ENCODE results near the gene COA1. TPM values are rescaled to one million over a fixed set of nuclear protein-coding genes. Genes with fewer than 3 reads are reported as not detected.
"Not testable (repeated sequence)": the region's sequence is repeated elsewhere in the genome, so short reads cannot be mapped to it uniquely, and the experiment has no call there.

The COA1 gene
- total RNA-seq, 1 donor from 2014 or later = 55.5 TPM

DNA sequence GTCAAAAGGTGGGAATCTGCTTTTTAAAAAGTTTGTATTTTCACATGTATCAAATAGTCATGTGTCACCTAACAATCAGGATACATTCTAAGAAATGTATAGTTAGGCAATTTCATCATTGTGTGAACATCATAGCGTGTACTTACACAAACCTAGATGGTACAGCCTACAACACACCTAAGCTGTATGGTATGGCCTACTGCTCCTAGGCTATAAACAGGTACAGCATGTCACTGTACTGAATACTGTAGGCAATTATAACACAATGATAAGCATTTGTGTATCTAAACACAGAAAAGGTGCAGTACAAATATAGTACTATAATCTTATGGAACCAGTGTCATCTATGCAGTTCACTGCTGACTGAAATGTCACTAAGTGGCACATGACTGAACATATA, 17.8 kb downstream of the COA1 start:
- Mint-ChIP-seq H3K4me3 (ENCODE audit: unreplicated experiment) (no peak overlapping the region), H3K36me3 (ENCODE audit: low read depth, unreplicated experiment) (peaks cover 11% of the 10 kb centered on the region), H3K9me3 (ENCODE audit: unreplicated experiment) (peaks cover 5% of the 10 kb centered on the region)

GRCh38 chr7:43708055-43708454, 21.3 kb downstream of the COA1 start:
- not testable (repeated sequence) for DNase-seq (ENCODE audit: low spot score); H3K4me3 Mint-ChIP-seq (ENCODE audit: unreplicated experiment); H3K9me3 Mint-ChIP-seq (ENCODE audit: unreplicated experiment); H3K27me3 Mint-ChIP-seq (ENCODE audit: unreplicated experiment); H3K4me1 Mint-ChIP-seq (ENCODE audit: unreplicated experiment); H3K27ac Mint-ChIP-seq (ENCODE audit: unreplicated experiment)
- H3K36me3 Mint-ChIP-seq (ENCODE audit: low read depth, unreplicated experiment) = peaks cover 14% of the 10 kb centered on the region

More for the DNA sequence above, 17.8 kb downstream of the COA1 start:
- H3K4me1 Mint-ChIP-seq (ENCODE audit: unreplicated experiment) = no peaks in the 10 kb centered on the region
- no peak overlapping the region for H3K27ac Mint-ChIP-seq (ENCODE audit: unreplicated experiment)
- no peak for DNase-seq (ENCODE audit: low spot score)
- no peaks in the 10 kb centered on the region for H3K27me3 Mint-ChIP-seq (ENCODE audit: unreplicated experiment)
- TF ChIP-seq CTCF (IDR thresholded peaks at IDR 0.05; ENCODE audit: unreplicated experiment) = no peak

- no peak overlapping the region for H3K27ac Mint-ChIP-seq (ENCODE audit: unreplicated experiment)
- H3K9me3 Mint-ChIP-seq (ENCODE audit: unreplicated experiment) = no peaks in the 10 kb centered on the region
- H3K36me3 Mint-ChIP-seq (ENCODE audit: low read depth, unreplicated experiment) = peaks cover 10% of the 10 kb centered on the region
- no peaks in the 10 kb centered on the region for H3K27me3 Mint-ChIP-seq (ENCODE audit: unreplicated experiment)
- H3K4me3 Mint-ChIP-seq (ENCODE audit: unreplicated experiment) = no peak overlapping the region
- TF ChIP-seq CTCF (IDR thresholded peaks at IDR 0.05; ENCODE audit: unreplicated experiment) = no peak
- DNase-seq (ENCODE audit: low spot score) = no peak
- no peaks in the 10 kb centered on the region for H3K4me1 Mint-ChIP-seq (ENCODE audit: unreplicated experiment)
Observed at GRCh38 chr7:43703573-43703972, 25.8 kb downstream of the COA1 start.

- no peaks in the 10 kb centered on the region for H3K4me1 Mint-ChIP-seq (ENCODE audit: unreplicated experiment)
- H3K27me3 Mint-ChIP-seq (ENCODE audit: unreplicated experiment) = no peaks in the 10 kb centered on the region
- H3K27ac Mint-ChIP-seq (ENCODE audit: unreplicated experiment) = no peak overlapping the region
- no peak for TF ChIP-seq CTCF (IDR thresholded peaks at IDR 0.05; ENCODE audit: unreplicated experiment)
- DNase-seq (ENCODE audit: low spot score) = no peak
- H3K9me3 Mint-ChIP-seq (ENCODE audit: unreplicated experiment) = no peaks in the 10 kb centered on the region
- no peak overlapping the region for H3K4me3 Mint-ChIP-seq (ENCODE audit: unreplicated experiment)
- peaks cover 10% of the 10 kb centered on the region for H3K36me3 Mint-ChIP-seq (ENCODE audit: low read depth, unreplicated experiment)
Observed at GRCh38 chr7:43702974-43703373, 26.3 kb downstream of the COA1 start.

DNA sequence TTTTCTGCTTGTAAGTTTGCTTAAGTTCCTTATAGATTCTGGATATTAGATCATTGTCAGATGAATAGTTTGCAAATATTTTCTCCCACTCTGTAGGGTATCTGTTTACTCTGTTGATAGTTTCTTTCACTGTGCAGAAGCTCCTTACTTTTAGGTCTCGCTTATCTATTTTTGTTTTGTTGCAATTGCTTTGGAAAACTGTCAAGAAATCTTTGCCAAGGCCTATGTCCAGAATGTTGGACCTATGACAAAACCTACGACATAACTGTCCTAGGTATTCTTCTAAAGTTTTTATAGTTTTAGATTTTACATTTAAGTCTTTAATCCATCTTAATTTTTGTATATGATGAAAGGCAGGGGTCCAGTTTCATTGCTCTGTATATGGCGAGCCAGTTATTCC, 27.4 kb downstream of the COA1 start:
- Mint-ChIP-seq H3K4me1 (ENCODE audit: unreplicated experiment) (no peaks in the 10 kb centered on the region), H3K27me3 (ENCODE audit: unreplicated experiment) (no peaks in the 10 kb centered on the region), H3K9me3 (ENCODE audit: unreplicated experiment) (no peaks in the 10 kb centered on the region), H3K4me3 (ENCODE audit: unreplicated experiment) (no peak overlapping the region), H3K27ac (ENCODE audit: unreplicated experiment) (no peak overlapping the region), H3K36me3 (ENCODE audit: low read depth, unreplicated experiment) (peaks cover 10% of the 10 kb centered on the region)
- no peak for TF ChIP-seq CTCF (IDR thresholded peaks at IDR 0.05; ENCODE audit: unreplicated experiment)
- DNase-seq (ENCODE audit: low spot score) = no peak

- no peaks in the 10 kb centered on the region for H3K4me1 Mint-ChIP-seq (ENCODE audit: unreplicated experiment)
- TF ChIP-seq CTCF (IDR thresholded peaks at IDR 0.05; ENCODE audit: unreplicated experiment) = no peak
- peaks cover 10% of the 10 kb centered on the region for H3K36me3 Mint-ChIP-seq (ENCODE audit: low read depth, unreplicated experiment)
- no peak for DNase-seq (ENCODE audit: low spot score)
- no peak overlapping the region for H3K4me3 Mint-ChIP-seq (ENCODE audit: unreplicated experiment)
- H3K27me3 Mint-ChIP-seq (ENCODE audit: unreplicated experiment) = no peaks in the 10 kb centered on the region
- no peaks in the 10 kb centered on the region for H3K9me3 Mint-ChIP-seq (ENCODE audit: unreplicated experiment)
- H3K27ac Mint-ChIP-seq (ENCODE audit: unreplicated experiment) = no peak overlapping the region
Observed at GRCh38 chr7:43701500-43701854, 27.8 kb downstream of the COA1 start.
